ENCODE results near the gene MPI.

The MPI gene

DNA sequence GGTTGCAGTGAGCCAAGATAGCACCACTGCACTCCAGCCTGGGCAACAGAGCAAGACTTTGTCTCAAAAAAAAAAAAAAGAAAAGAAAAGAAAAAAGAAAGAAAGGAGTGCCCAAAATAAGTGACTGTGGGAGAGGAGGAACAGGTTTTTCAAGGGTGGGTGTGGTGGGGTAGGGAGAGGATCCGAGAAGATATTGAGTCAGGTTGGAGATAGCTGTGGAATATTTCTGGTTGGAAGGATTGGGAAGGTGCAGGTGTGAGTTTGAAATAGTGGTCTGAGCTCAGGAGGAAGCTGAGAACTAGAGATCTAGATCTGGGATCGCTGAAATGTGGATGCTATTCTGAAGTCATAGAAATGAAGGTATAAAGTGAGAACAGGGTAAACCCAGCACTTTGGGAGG lies 24.5 kb upstream of the MPI start:
- TF ChIP-seq POLR2A (IDR thresholded peaks at IDR 0.05; ENCODE audit: extremely low read depth, insufficient read length) (no peak), MYC (IDR thresholded peaks at IDR 0.05; ENCODE audit: low read depth, low read length) (no peak)
- TF ChIP-seq, protein P1, sequence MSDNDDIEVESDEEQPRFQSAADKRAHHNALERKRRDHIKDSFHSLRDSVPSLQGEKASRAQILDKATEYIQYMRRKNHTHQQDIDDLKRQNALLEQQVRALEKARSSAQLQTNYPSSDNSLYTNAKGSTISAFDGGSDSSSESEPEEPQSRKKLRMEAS (IDR thresholded peaks at IDR 0.05; ENCODE audit: low read depth, low read length) = no peak
- TF ChIP-seq, protein P2, sequence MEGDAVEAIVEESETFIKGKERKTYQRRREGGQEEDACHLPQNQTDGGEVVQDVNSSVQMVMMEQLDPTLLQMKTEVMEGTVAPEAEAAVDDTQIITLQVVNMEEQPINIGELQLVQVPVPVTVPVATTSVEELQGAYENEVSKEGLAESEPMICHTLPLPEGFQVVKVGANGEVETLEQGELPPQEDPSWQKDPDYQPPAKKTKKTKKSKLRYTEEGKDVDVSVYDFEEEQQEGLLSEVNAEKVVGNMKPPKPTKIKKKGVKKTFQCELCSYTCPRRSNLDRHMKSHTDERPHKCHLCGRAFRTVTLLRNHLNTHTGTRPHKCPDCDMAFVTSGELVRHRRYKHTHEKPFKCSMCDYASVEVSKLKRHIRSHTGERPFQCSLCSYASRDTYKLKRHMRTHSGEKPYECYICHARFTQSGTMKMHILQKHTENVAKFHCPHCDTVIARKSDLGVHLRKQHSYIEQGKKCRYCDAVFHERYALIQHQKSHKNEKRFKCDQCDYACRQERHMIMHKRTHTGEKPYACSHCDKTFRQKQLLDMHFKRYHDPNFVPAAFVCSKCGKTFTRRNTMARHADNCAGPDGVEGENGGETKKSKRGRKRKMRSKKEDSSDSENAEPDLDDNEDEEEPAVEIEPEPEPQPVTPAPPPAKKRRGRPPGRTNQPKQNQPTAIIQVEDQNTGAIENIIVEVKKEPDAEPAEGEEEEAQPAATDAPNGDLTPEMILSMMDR (IDR thresholded peaks at IDR 0.05; ENCODE audit: low read depth, low read length) = no peak
- no peak overlapping the region for H3K4me3 ChIP-seq (ENCODE audit: low read depth, low read length)
- DNase-seq (ENCODE audit: low read depth) = no peak

DNA sequence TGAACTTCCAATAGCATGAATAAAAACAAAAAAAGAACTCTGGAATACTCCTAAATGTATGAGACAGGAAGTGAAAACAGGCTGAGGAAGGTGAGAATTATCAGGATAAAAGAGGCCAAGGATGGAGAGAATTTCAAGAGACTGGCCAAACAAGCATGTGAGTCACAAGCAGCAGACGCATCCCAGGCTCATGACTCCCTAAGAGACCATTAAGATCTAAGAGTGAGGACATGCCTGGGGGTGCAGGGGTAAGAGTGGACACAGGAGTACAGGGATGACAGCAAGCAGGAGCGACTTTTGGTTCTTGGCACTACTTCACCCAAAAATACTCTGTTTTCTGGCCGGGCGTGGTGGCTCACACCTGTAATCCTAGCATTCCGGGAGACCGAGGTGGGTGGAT lies 23.8 kb upstream of the MPI start:
- TF ChIP-seq, protein P2 (IDR thresholded peaks at IDR 0.05; ENCODE audit: low read depth, low read length) = no peak
- TF ChIP-seq MYC (IDR thresholded peaks at IDR 0.05; ENCODE audit: low read depth, low read length) (no peak), POLR2A (IDR thresholded peaks at IDR 0.05; ENCODE audit: extremely low read depth, insufficient read length) (no peak)
- TF ChIP-seq, protein P1 (IDR thresholded peaks at IDR 0.05; ENCODE audit: low read depth, low read length) = no peak
- DNase-seq (ENCODE audit: low read depth) = no peak
- no peak overlapping the region for H3K4me3 ChIP-seq (ENCODE audit: low read depth, low read length)

DNA sequence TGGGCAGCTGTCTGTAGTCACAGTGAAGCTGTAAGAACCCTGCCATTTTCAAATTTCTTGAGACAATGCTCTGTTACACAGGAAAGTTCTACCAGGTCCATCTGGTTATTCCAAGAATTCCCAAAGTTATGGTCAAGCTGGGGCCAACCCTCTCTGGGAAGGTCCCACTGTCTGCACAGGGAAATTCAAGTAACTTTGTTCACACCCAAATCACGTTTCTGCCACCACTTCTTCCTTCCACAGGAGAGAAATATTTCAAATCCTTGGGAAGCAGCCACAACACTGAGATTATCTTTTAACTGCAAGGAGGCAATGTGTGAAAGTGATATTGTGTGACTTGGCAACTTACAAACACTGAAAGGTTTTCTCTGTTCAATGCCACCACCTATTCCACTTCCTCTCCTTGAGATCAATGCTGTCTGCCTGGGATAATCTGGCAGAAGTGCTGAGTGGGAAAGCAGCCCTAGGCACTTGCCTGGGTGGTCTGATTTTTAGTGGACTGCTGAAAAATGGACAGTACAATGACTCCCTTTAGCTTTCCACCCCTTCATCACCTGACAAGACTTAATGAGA lies 22.3 kb upstream of the MPI start:
- TF ChIP-seq POLR2A (IDR thresholded peaks at IDR 0.05; ENCODE audit: extremely low read depth, insufficient read length) (no peak), MYC (IDR thresholded peaks at IDR 0.05; ENCODE audit: low read depth, low read length) (no peak)
- TF ChIP-seq, protein P2 (IDR thresholded peaks at IDR 0.05; ENCODE audit: low read depth, low read length) = no peak
- TF ChIP-seq, protein P1 (IDR thresholded peaks at IDR 0.05; ENCODE audit: low read depth, low read length) = no peak
- H3K4me3 ChIP-seq (ENCODE audit: low read depth, low read length) = no peak overlapping the region
- DNase-seq (ENCODE audit: low read depth) = peak; percentile 18

DNA sequence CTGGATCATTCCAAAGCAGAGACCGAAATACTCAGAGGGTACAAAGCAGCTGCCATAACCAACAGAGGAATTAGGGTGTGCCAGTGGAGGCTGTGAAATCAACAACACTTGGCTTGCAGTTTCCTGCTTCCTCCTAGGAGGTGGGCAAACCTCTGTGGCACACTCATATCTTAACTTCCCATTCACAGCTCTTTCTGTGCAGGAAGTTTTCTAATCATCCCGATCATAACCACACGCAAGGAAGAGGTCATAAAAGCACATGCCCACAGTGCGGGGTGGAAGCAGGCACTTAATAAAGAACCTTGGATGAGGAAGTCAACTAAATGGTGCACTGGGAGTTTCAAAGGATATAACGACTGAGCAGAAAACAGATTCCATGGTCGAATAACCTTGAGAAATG lies 21.8 kb upstream of the MPI start:
- TF ChIP-seq MYC (IDR thresholded peaks at IDR 0.05; ENCODE audit: low read depth, low read length) = peak; percentile 33; the same call in 1 of the 2 replicates
- TF ChIP-seq, protein P1 (IDR thresholded peaks at IDR 0.05; ENCODE audit: low read depth, low read length) = peak; percentile 57
- TF ChIP-seq, protein P2 (IDR thresholded peaks at IDR 0.05; ENCODE audit: low read depth, low read length) = no peak
- DNase-seq (ENCODE audit: low read depth) = peak; percentile 88
- H3K4me3 ChIP-seq (ENCODE audit: low read depth, low read length) = no peak overlapping the region

DNA sequence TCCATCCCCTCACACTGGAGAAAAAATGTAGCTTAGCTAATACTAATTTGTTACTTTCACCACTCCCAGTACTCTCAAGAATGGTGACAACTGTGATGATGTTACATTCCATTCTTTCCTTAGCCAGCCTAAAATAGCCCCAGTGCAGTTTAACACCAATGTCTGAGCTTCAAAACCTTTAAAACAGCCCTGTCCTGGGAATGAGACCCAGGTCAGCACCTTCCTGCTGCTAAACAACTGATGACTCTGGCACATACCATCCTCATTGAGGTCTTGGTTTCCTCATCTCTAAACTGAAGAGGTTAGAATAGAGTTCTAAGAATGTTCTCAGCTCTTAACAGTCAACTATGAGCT lies 20.5 kb upstream of the MPI start:
- no peak for DNase-seq (ENCODE audit: low read depth)
- no peak for TF ChIP-seq MYC (IDR thresholded peaks at IDR 0.05; ENCODE audit: low read depth, low read length)
- TF ChIP-seq POLR2A (IDR thresholded peaks at IDR 0.05; ENCODE audit: extremely low read depth, insufficient read length) = no peak
- TF ChIP-seq, protein P1 (IDR thresholded peaks at IDR 0.05; ENCODE audit: low read depth, low read length) = no peak
- TF ChIP-seq, protein P2 (IDR thresholded peaks at IDR 0.05; ENCODE audit: low read depth, low read length) = no peak
- peak overlapping the region; percentile 32 for H3K4me3 ChIP-seq (ENCODE audit: low read depth, low read length)

Measured in NB4 (cell line).